ENCODE data around the gene TMPRSS4.

GRCh38 chr11:118100691-118101232 is 23.9 kb downstream of the TMPRSS4 start:
- TF ChIP-seq CTCF (conservative IDR thresholded peaks at IDR 0.05; ENCODE audit: low read depth, low read length) (no peak), EZH2phosphoT487 (IDR thresholded peaks at IDR 0.05; ENCODE audit: borderline replicate concordance, low read length) (no peak)

All from PC-3 (cell line).